PFSK-1 (cell line): ENCODE measurements around the gene ACE.

Experiments
- FOXP2 ChIP-seq: optimal IDR thresholded peaks from 2 replicates; pipeline ENCODE3; 2011; ENCODE audit warnings: borderline replicate concordance, control low read depth, inconsistent platforms; ENCODE audit not compliant: insufficient read depth; ENCODE audit errors: extremely low read length, extremely low read depth
- POLR2AphosphoS5 ChIP-seq: IDR thresholded peaks from 2 replicates; pipeline ENCODE4 v1.6.1; 2012; ENCODE audit warnings: low read depth, mild to moderate bottlenecking, control low read depth, low read length, moderate library complexity
- SIN3A ChIP-seq: IDR thresholded peaks from 2 replicates; pipeline ENCODE4 v1.6.1; 2012; ENCODE audit warnings: mild to moderate bottlenecking, low read length, moderate library complexity, borderline replicate concordance; ENCODE audit not compliant: insufficient read depth
- TAF1 ChIP-seq: IDR thresholded peaks from 2 replicates; pipeline ENCODE4 v1.6.1; 2012; ENCODE audit warnings: low read length, control low read depth, borderline replicate concordance; ENCODE audit not compliant: insufficient read depth
- TF ChIP-seq, protein P1 (sequence below), 2 experiments: IDR thresholded peaks; 2 replicates each; pipeline versions ENCODE4 v1.6.1 to v1.8.0; 2011 to 2012; ENCODE audit warnings: low read depth in 2 of 2, low read length in 2 of 2, control low read depth in 1 of 2, inconsistent platforms in 1 of 2, mild to moderate bottlenecking in 1 of 2, moderate library complexity in 1 of 2; ENCODE audit not compliant: insufficient read depth in 1 of 2

Gene ACE

DNA sequence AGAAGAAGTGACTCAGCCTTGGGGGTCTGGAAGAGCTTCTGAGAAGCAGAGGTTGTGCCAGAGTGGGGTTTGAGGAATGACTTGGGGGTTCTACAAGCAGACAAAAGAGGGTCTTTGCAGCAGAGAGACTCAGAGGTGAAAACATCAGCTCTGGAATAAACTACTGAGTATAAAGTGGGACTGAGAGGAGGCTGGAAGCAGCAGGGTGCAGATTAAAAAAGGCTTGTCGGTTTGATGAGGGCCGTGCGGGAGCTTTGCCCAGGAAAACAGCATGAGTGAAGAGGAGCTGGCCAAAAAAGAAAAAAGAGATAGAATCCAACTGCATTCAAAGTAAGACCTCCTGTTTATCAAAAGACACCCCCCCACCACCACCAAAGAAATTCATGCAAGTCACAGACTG, 13.1 kb upstream of the ACE start:
- TF ChIP-seq POLR2AphosphoS5, result no peak

DNA sequence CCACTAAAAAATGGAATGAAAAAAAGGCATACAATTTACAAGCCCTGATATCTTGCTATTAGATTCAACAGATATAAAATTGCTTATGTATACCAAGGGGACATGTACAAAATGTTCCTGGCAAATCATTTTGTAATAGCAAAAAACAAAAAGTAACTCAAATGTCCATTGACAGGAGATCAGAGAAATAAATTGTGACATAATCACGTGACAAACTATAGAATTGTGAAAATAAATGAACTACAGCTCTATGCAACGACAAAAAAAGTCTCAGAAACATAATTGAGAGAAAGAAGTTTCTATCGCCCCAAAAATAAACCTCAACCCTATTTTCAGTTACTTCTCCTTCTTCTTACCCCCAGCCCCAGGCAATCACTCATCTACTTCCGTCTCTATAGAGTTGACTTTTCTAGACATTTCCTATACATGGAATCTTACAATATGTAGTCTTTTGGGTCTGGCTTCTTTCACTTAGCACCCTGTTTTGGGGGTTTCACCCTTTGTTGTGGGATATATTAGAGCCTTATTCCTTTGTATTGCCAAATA, 12.1 kb upstream of the ACE start:
- TF ChIP-seq SIN3A, result no peak
- TF ChIP-seq TAF1, result no peak
- TF ChIP-seq, protein P1, sequence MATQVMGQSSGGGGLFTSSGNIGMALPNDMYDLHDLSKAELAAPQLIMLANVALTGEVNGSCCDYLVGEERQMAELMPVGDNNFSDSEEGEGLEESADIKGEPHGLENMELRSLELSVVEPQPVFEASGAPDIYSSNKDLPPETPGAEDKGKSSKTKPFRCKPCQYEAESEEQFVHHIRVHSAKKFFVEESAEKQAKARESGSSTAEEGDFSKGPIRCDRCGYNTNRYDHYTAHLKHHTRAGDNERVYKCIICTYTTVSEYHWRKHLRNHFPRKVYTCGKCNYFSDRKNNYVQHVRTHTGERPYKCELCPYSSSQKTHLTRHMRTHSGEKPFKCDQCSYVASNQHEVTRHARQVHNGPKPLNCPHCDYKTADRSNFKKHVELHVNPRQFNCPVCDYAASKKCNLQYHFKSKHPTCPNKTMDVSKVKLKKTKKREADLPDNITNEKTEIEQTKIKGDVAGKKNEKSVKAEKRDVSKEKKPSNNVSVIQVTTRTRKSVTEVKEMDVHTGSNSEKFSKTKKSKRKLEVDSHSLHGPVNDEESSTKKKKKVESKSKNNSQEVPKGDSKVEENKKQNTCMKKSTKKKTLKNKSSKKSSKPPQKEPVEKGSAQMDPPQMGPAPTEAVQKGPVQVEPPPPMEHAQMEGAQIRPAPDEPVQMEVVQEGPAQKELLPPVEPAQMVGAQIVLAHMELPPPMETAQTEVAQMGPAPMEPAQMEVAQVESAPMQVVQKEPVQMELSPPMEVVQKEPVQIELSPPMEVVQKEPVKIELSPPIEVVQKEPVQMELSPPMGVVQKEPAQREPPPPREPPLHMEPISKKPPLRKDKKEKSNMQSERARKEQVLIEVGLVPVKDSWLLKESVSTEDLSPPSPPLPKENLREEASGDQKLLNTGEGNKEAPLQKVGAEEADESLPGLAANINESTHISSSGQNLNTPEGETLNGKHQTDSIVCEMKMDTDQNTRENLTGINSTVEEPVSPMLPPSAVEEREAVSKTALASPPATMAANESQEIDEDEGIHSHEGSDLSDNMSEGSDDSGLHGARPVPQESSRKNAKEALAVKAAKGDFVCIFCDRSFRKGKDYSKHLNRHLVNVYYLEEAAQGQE (IDR thresholded peaks at IDR 0.05; ENCODE audit: insufficient read depth in 1 of 2, low read depth in 2 of 2, low read length in 2 of 2), result no peak
- no peak for TF ChIP-seq POLR2AphosphoS5

DNA sequence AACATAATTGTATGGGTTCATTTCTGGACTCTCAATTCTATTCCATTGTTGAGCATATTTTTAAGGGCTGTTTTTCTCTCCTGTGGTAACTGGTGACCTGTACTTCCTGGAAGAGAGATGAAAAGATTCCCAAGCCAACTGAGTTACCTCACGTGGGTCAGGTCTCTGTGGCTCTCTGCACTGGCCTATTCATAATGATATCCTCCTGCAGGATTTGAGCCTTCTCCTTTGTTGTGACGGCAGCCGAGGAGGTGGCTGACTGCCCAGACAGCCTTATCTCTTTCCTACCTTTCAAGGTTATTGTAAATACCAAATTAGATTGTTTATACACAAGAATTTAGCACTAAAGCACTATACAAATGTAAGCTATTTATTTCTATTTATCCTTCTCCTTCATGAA, 2.7 kb upstream of the ACE start:
- TF ChIP-seq, protein P1 (IDR thresholded peaks at IDR 0.05; ENCODE audit: insufficient read depth in 1 of 2, low read depth in 2 of 2, low read length in 2 of 2), result no peak
- TF ChIP-seq SIN3A, result no peak
- TF ChIP-seq POLR2AphosphoS5, result no peak
- TF ChIP-seq FOXP2, result no peak
- TF ChIP-seq TAF1, result no peak

DNA sequence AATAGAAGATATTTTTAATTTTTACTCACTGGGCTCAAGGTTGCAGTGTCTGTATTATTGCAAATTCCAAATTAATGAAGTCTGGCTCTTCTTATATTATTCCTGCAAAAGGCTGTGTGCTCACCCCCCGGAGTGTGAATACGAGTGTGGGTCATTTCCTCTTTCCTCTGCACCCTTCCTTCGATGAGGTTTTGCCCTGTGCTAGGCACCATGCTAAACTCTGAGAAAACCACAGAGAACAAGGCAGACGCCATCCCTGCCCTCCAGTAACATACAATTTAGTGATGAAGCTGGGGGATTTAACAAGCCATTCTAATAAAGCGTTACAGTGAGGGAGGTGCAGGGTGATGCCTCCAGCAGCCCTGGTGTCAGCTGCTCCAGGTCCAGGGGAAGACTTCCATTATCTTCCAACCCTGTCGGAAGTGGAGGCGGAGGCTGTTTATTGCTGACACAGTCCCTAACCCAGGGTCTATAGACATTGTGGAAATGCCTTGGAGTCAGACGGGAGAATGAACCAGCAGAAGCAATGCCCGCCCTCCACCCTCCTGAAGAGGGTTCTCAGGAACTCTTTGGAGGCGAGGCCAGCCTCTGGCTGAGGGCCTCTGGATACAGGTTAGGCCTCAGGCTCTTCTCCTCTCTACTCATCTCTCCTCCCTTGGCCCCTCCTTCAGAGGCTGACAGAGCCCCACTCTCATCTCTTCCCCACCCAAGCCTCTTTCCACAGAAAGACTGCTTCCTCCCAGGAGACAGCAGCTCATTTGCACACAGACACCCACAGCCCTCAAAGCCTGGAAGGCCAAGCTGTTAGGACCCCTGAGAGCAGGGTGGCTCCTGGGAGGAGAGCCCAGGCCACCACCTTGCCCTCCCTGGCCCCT, 2.0 kb upstream of the ACE start:
- TF ChIP-seq TAF1, result no peak
- TF ChIP-seq, protein P1 (IDR thresholded peaks at IDR 0.05; ENCODE audit: insufficient read depth in 1 of 2, low read depth in 2 of 2, low read length in 2 of 2), result no peak
- TF ChIP-seq FOXP2, result no peak
- TF ChIP-seq POLR2AphosphoS5, result no peak
- no peak for TF ChIP-seq SIN3A

DNA sequence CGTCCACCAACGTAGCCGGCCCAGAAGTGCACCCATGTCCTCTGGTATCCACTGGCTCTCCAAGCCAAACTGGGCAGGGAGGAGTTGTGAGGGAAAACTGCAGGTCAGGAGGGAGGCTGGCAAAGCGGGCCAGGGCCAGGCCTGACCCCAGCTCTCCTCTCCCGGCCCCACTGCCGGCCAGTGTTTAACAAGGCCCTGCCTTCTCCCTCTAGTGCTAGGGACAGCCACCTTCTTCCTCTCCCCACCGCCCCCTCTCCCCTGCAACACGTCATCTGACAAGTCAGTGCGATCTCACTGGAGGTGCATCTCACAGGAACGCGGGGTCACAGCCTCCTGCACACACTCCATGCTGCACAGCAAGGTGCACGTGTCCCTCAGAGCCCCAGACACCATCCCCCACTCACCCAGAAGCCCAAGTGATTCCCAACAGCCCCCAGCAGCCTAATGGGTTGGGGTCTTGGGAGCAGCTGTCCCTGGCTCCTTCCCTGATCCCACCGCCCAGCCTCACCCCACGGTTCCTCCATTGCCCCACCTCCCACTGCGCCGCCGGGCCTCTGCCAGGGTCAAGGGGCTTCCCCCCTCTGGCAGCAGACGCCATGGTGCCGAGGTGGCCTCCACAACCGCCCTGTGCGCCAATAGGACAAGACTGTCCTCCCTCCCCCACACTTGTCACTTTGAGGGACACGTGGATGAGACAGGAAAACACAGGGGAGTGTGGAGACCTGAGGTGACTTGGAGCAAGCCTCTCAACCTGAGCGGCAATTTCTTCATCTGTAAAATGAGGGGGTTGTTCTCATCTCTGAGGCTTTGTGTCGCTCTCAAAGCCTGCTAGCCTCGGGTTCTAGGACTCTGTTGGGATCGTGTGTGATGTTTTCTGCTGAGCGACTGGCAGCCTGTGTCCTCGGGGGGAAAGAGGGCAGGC, 1.1 kb upstream of the ACE start:
- no peak for TF ChIP-seq TAF1
- TF ChIP-seq FOXP2, result no peak
- TF ChIP-seq POLR2AphosphoS5, result no peak
- TF ChIP-seq, protein P1 (IDR thresholded peaks at IDR 0.05; ENCODE audit: insufficient read depth in 1 of 2, low read depth in 2 of 2, low read length in 2 of 2), result no peak
- TF ChIP-seq SIN3A, result no peak
